HepG2 (cell line): ENCODE results near the gene GPRC5B. TPM values are rescaled to one million over a fixed set of nuclear protein-coding genes. Genes with fewer than 3 reads are reported as not detected.

Experiments
- FOSL2 ChIP-seq: sonication (generic); formaldehyde crosslinking; IDR thresholded peaks from 2 replicates; pipeline ENCODE4 v1.4.0; 2020; ENCODE audit warnings: missing genetic modification reagents
- HHEX ChIP-seq: IDR thresholded peaks from 2 replicates; pipeline ENCODE4 v1.6.1; 2016; ENCODE audit warnings: control low read depth
- KDM5B ChIP-seq: sonication (generic); formaldehyde crosslinking; IDR thresholded peaks from 2 replicates; pipeline ENCODE4 v1.4.0; 2020; ENCODE audit warnings: missing genetic modification reagents, mild to moderate bottlenecking, borderline replicate concordance
- MAFK ChIP-seq, 2 experiments: IDR thresholded peaks in 1 of 2; conservative IDR thresholded peaks in 1 of 2; 2 replicates each; pipeline ENCODE4 v1.6.1; 2011; ENCODE audit warnings: improper control_type of control experiment in 2 of 2, low read length in 2 of 2
- NFE2L1 ChIP-seq: sonication (generic); formaldehyde crosslinking; IDR thresholded peaks from 2 replicates; pipeline ENCODE4 v1.4.0; 2020; ENCODE audit warnings: missing genetic modification reagents, mild to moderate bottlenecking, borderline replicate concordance
- PHF8 ChIP-seq: sonication (generic); formaldehyde crosslinking; IDR thresholded peaks from 2 replicates; pipeline ENCODE4 v1.5.0; 2020; ENCODE audit warnings: missing genetic modification reagents
- PRMT3 ChIP-seq: sonication (generic); formaldehyde crosslinking; IDR thresholded peaks from 2 replicates; pipeline ENCODE4 v1.8.1; 2022; ENCODE audit warnings: low read depth, mild to moderate bottlenecking, moderate library complexity, missing genetic modification reagents, borderline replicate concordance
- SAFB2 ChIP-seq: sonication (generic); formaldehyde crosslinking; IDR thresholded peaks from 2 replicates; pipeline ENCODE4 v1.5.1; 2020; ENCODE audit warnings: missing genetic modification reagents, low read depth, mild to moderate bottlenecking, borderline replicate concordance
- SETDB1 ChIP-seq: sonication (generic); formaldehyde crosslinking; IDR thresholded peaks from 2 replicates; pipeline ENCODE4 v1.5.1; 2020; ENCODE audit warnings: missing genetic modification reagents, mild to moderate bottlenecking, borderline replicate concordance
- TBP ChIP-seq: sonication (generic); formaldehyde crosslinking; IDR thresholded peaks from 2 replicates; pipeline ENCODE4 v1.5.0; 2020; ENCODE audit warnings: missing genetic modification reagents
- TOE1 ChIP-seq: sonication (generic); formaldehyde crosslinking; IDR thresholded peaks from 2 replicates; pipeline ENCODE4 v1.4.0; 2020; ENCODE audit warnings: mild to moderate bottlenecking, missing genetic modification reagents
- ZBED4 ChIP-seq: sonication (generic); formaldehyde crosslinking; IDR thresholded peaks from 2 replicates; pipeline ENCODE4 v1.4.0; 2020; ENCODE audit warnings: missing genetic modification reagents, borderline replicate concordance
- ZFP37 ChIP-seq: sonication (generic); formaldehyde crosslinking; IDR thresholded peaks from 2 replicates; pipeline ENCODE4 v1.4.0; 2020; ENCODE audit warnings: missing genetic modification reagents, borderline replicate concordance
- ZNF432 ChIP-seq: sonication (generic); formaldehyde crosslinking; IDR thresholded peaks from 2 replicates; pipeline ENCODE4 v1.5.0; 2020; ENCODE audit warnings: missing genetic modification reagents, mild to moderate bottlenecking, borderline replicate concordance
- ZNF441 ChIP-seq: sonication (generic); formaldehyde crosslinking; IDR thresholded peaks from 2 replicates; pipeline ENCODE4 v1.7.0; 2021; ENCODE audit warnings: missing genetic modification reagents, borderline replicate concordance
- ZNF564 ChIP-seq: sonication (generic); formaldehyde crosslinking; IDR thresholded peaks from 2 replicates; pipeline ENCODE4 v1.8.1; 2023; ENCODE audit warnings: mild to moderate bottlenecking, missing genetic modification reagents
- ZNF572 ChIP-seq: sonication (generic); formaldehyde crosslinking; IDR thresholded peaks from 2 replicates; pipeline ENCODE4 v1.5.1; 2020; ENCODE audit warnings: mild to moderate bottlenecking, missing genetic modification reagents
- ZNF672 ChIP-seq: sonication (generic); formaldehyde crosslinking; IDR thresholded peaks from 2 replicates; pipeline ENCODE4 v1.8.1; 2022; ENCODE audit warnings: missing genetic modification reagents
- ZNF746 ChIP-seq: sonication (generic); formaldehyde crosslinking; IDR thresholded peaks from 2 replicates; pipeline ENCODE4 v1.8.0; 2022; ENCODE audit warnings: mild to moderate bottlenecking, missing genetic modification reagents
- ZNF788 ChIP-seq: sonication (generic); formaldehyde crosslinking; IDR thresholded peaks from 2 replicates; pipeline ENCODE4 v1.5.0; 2020; ENCODE audit warnings: mild to moderate bottlenecking, missing genetic modification reagents, borderline replicate concordance
- ZNF879 ChIP-seq: sonication (generic); formaldehyde crosslinking; IDR thresholded peaks from 2 replicates; pipeline ENCODE4 v1.8.1; 2023; ENCODE audit warnings: missing genetic modification reagents
- ZNF883 ChIP-seq: sonication (generic); formaldehyde crosslinking; IDR thresholded peaks from 2 replicates; pipeline ENCODE4 v1.5.1; 2020; ENCODE audit warnings: mild to moderate bottlenecking, missing genetic modification reagents; ENCODE audit errors: not compliant biosample characterization
- polyA plus RNA-seq, 8 experiments: library from polyadenylated mRNA; depleted of rRNA in 3 of 8; stranded (reverse) in 7 of 8; unstranded in 1 of 8; fragments of >200 nt; fragmentation: Illumina TruSeq in 4 of 8; extraction: Trizol in 4 of 8; gene quantifications; 2 replicates each; pipeline versions ENCODE4 v1.2.1 to v1.2.3, GENCODE V29; 2011 to 2016; ENCODE audit warnings: low read depth in 4 of 8, missing spikeins in 1 of 8, mixed read lengths in 1 of 8; ENCODE audit not compliant: insufficient read depth in 1 of 8
- total RNA-seq, 5 experiments: library from RNA; depleted of rRNA; stranded (reverse); fragments of >200 nt; fragmentation: Illumina TruSeq; extraction: Trizol; gene quantifications; 2 replicates each; pipeline ENCODE4 v1.2.3, GENCODE V29; 2016; ENCODE audit warnings: low read depth in 1 of 5
- TF ChIP-seq, protein P1 (sequence below): sonication (generic); formaldehyde crosslinking; IDR thresholded peaks from 2 replicates; pipeline ENCODE4 v1.4.0; 2020; ENCODE audit warnings: missing genetic modification reagents; ENCODE audit errors: not compliant biosample characterization

The GPRC5B gene
- total and polyA plus RNA-seq, 2 of the 13 experiments (the other 11 are each of a cell fraction or from before 2014, with no cell fraction given), result 0.46 to 0.53 TPM

DNA sequence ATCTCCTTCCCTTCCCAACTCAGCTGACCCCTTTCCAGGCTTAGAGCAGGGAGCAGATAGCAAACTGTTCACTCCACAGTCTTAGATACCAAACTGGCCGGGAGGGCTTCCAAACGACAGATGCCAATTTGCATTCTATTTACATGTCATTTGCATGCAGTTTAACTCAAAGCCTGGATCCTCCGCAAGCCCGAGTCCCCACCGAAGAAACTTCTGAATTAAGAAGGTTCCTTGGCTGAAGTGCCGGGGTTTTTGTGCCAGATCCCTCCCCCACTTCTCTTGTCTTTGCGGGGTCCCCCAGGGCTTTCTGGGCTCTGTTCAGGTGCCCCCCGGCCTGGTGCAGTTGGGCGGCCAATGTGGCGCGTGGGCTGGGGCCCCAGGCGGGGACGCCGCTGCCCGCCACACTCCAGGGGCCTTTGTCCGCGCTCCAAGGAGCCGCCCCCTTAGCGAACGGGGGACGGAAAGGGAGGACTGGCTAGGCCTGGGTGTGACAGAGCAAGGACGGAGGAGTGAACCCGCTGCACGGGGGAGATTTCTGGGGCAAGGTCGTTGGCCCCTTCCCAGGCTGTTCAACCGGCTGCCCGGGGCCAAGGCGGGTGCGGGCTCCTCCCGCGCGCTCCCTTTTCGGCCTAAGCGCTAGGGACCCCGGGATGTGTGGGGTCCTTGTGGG lies 1.2 kb downstream of the GPRC5B start (continued):
- TF ChIP-seq ZFP37 (CRISPR knock-in tag), result no peak
- no peak for TF ChIP-seq ZNF441 (CRISPR knock-in tag)
- no peak for TF ChIP-seq ZNF746 (CRISPR knock-in tag)
- TF ChIP-seq PHF8 (CRISPR knock-in tag), result no peak
- TF ChIP-seq ZNF564 (CRISPR knock-in tag), result no peak
- TF ChIP-seq ZNF572 (CRISPR knock-in tag), result no peak
- TF ChIP-seq FOSL2 (CRISPR knock-in tag), result no peak
- TF ChIP-seq TBP (CRISPR knock-in tag), result no peak
- TF ChIP-seq SETDB1 (CRISPR knock-in tag), result no peak
- 0 out of 2 replicates have a peak, but pooled peaks have one; percentile 31 for TF ChIP-seq NFE2L1
- TF ChIP-seq SAFB2 (CRISPR knock-in tag), result no peak
- 0 out of 2 replicates have a peak, but pooled peaks have one; percentile 25 for TF ChIP-seq KDM5B (CRISPR knock-in tag)
- no peak for TF ChIP-seq ZNF879
- TF ChIP-seq ZNF788 (CRISPR knock-in tag), result no peak
- TF ChIP-seq ZBED4, result no peak
- no peak for TF ChIP-seq MAFK (conservative IDR thresholded peaks at IDR 0.05 in 1 of 2, IDR thresholded peaks at IDR 0.05 in 1 of 2; ENCODE audit: low read length in 2 of 2)
- no peak for TF ChIP-seq ZNF432 (CRISPR knock-in tag)
- no peak for TF ChIP-seq HHEX (CRISPR knock-in tag)
- TF ChIP-seq, protein P1, sequence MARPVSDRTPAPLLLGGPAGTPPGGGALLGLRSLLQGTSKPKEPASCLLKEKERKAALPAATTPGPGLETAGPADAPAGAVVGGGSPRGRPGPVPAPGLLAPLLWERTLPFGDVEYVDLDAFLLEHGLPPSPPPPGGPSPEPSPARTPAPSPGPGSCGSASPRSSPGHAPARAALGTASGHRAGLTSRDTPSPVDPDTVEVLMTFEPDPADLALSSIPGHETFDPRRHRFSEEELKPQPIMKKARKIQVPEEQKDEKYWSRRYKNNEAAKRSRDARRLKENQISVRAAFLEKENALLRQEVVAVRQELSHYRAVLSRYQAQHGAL (CRISPR knock-in tag), result no peak
- no peak for TF ChIP-seq PRMT3 (CRISPR knock-in tag)
- TF ChIP-seq TOE1 (CRISPR knock-in tag), result no peak
- no peak for TF ChIP-seq ZNF672 (CRISPR knock-in tag)
- no peak for TF ChIP-seq ZNF883 (CRISPR knock-in tag)
